ENCODE data around the gene CD24.
"Not testable (repeated sequence)": the region's sequence is repeated elsewhere in the genome, so short reads cannot be mapped to it uniquely, and the experiment has no call there.

The CD24 gene

GRCh38 chr6:106974336-106974998 is at the start of gene CD24:
Gene CD24, minus strand, starts transcription at chr6:106974729. Its CDS starts 83 bp downstream, at chr6:106974646.
- Mint-ChIP-seq H3K9me3 (no peaks in the 10 kb centered on the region), H3K36me3 (ENCODE audit: low read depth) (no peaks in the 10 kb centered on the region), H3K27me3 (ENCODE audit: low read depth) (peaks cover 68% of the 10 kb centered on the region), H3K4me1 (ENCODE audit: low read depth) (no peaks in the 10 kb centered on the region), H3K27ac (no peak within 1 kb of the TSS), H3K4me3 (peak within 1 kb of the TSS; percentile 29)

GRCh38 chr6:107021446-107022185 is 47.1 kb upstream of the CD24 start:
- Mint-ChIP-seq H3K4me3 (no peak overlapping the region), H3K36me3 (ENCODE audit: low read depth) (no peaks in the 10 kb centered on the region), H3K27me3 (ENCODE audit: low read depth) (peaks cover 3% of the 10 kb centered on the region), H3K9me3 (no peaks in the 10 kb centered on the region), H3K4me1 (ENCODE audit: low read depth) (no peaks in the 10 kb centered on the region), H3K27ac (no peak overlapping the region)

DNA sequence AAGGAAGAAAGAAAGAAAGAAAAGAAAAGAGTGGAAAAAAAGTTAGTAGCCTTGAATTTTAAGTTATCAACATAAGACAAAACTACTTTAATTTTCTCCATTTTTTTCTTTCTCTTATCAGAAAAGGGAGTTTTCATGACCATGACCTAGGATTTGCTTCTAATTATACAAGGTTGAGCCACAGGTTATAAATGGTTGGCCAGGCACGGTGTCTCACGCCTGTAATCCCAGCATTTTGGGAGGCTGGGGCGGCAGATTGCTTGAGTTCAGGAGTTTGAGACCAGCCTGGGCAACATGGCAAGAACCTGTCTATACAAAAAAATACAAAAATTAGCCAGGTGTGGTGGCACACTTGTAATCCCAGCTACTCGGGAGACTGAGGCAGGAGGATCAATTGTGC is 45.7 kb upstream of the CD24 start:
- Mint-ChIP-seq H3K4me3 (no peak overlapping the region), H3K36me3 (ENCODE audit: low read depth) (no peaks in the 10 kb centered on the region), H3K9me3 (no peaks in the 10 kb centered on the region), H3K4me1 (ENCODE audit: low read depth) (no peaks in the 10 kb centered on the region), H3K27me3 (ENCODE audit: low read depth) (peaks cover 9% of the 10 kb centered on the region), H3K27ac (no peak overlapping the region)

GRCh38 chr6:107019628-107020027 is 45.1 kb upstream of the CD24 start:
- not testable (repeated sequence) for H3K4me3 Mint-ChIP-seq; H3K27me3 Mint-ChIP-seq (ENCODE audit: low read depth); H3K9me3 Mint-ChIP-seq; H3K36me3 Mint-ChIP-seq (ENCODE audit: low read depth); H3K27ac Mint-ChIP-seq; H3K4me1 Mint-ChIP-seq (ENCODE audit: low read depth)

DNA sequence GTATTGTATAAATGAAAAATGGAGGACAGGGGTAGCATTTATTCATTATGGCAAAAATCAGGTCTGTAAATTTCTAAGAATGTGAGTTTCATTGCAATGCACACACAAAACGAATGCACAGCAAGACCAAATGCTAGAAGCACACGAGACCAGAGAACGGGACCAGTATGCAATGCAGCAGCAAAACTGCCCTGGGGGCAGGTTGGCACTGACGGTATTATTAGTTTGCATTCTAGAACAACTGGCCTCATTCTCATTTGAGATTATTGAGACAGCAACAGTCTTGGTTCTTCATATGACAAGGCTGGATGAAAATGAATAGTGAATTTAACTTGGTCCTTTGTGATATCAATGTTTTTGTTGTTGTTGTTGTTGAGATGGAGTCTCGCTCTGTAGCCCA is 44.5 kb upstream of the CD24 start:
- Mint-ChIP-seq H3K27ac (no peak overlapping the region), H3K4me3 (no peak overlapping the region), H3K27me3 (ENCODE audit: low read depth) (peaks cover 9% of the 10 kb centered on the region), H3K9me3 (no peaks in the 10 kb centered on the region), H3K4me1 (ENCODE audit: low read depth) (no peaks in the 10 kb centered on the region), H3K36me3 (ENCODE audit: low read depth) (no peaks in the 10 kb centered on the region)

GRCh38 chr6:107009499-107009898 is 35.0 kb upstream of the CD24 start:
- no peaks in the 10 kb centered on the region for H3K9me3 Mint-ChIP-seq
- no peak overlapping the region for H3K4me3 Mint-ChIP-seq
- H3K27me3 Mint-ChIP-seq (ENCODE audit: low read depth) = no peaks in the 10 kb centered on the region
- no peaks in the 10 kb centered on the region for H3K36me3 Mint-ChIP-seq (ENCODE audit: low read depth)
- no peaks in the 10 kb centered on the region for H3K4me1 Mint-ChIP-seq (ENCODE audit: low read depth)
- no peak overlapping the region for H3K27ac Mint-ChIP-seq

DNA sequence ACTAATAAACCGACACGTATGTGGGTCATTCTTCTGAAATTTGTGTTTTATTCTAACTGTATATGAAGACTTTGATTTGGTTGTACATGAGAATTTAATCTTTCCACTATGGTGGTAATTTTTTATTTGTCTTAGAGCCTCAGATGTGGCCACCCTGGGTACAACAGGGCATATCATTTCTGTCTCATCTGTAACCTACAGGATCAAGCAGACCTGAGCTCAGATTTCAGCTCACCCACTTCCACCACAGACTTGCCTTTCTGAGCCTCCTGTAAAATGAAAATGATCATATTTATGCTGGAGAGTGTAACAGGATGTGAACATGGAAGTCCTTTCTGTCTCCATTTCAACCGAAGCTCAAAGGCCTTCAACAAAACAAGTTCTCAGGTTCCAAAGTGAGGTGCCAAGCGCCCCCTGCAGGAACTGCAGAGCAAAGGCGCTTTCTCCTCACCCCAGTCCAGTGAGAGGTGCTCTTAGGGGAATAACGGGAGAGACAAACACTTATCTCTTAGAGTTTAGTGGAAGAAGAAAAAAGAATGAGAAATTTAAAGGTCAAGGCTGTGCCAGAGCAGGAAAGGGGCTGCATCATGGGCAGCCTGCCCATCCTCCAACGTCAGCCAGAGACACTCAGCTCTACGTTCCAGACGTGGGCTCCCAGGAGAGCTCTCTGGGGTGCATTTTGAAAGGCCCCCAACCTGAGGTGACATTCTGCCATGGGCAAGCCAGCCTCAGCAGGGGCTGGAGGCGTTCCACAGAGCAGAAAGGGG is 23.0 kb upstream of the CD24 start:
- peaks cover 3% of the 10 kb centered on the region for H3K4me1 Mint-ChIP-seq (ENCODE audit: low read depth)
- H3K9me3 Mint-ChIP-seq = no peaks in the 10 kb centered on the region
- H3K36me3 Mint-ChIP-seq (ENCODE audit: low read depth) = no peaks in the 10 kb centered on the region
- H3K27ac Mint-ChIP-seq = no peak overlapping the region
- H3K27me3 Mint-ChIP-seq (ENCODE audit: low read depth) = no peaks in the 10 kb centered on the region
- no peak overlapping the region for H3K4me3 Mint-ChIP-seq

DNA sequence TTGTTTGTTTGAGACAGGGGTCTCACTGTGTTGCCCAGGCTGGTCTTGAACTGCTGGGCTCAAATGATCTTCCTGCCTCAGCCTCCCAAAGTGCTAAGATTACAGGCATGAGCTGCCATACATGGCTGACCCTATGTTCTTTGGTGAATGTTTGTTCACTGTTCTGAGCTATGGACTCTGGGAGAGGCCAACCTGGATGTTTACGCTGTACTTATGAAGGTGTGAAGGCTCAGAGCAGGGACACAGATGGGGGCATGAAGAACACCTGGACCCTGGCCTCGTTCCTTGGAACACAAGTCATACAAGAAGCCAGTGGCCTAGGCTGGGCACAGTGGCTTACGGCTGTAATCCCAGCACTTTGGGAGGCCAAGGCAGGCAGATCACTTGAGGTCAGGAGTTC is 21.1 kb upstream of the CD24 start:
- H3K9me3 Mint-ChIP-seq = no peaks in the 10 kb centered on the region
- H3K27me3 Mint-ChIP-seq (ENCODE audit: low read depth) = no peaks in the 10 kb centered on the region
- H3K4me1 Mint-ChIP-seq (ENCODE audit: low read depth) = peaks cover 3% of the 10 kb centered on the region
- no peak overlapping the region for H3K4me3 Mint-ChIP-seq
- H3K27ac Mint-ChIP-seq = no peak overlapping the region
- no peaks in the 10 kb centered on the region for H3K36me3 Mint-ChIP-seq (ENCODE audit: low read depth)

DNA sequence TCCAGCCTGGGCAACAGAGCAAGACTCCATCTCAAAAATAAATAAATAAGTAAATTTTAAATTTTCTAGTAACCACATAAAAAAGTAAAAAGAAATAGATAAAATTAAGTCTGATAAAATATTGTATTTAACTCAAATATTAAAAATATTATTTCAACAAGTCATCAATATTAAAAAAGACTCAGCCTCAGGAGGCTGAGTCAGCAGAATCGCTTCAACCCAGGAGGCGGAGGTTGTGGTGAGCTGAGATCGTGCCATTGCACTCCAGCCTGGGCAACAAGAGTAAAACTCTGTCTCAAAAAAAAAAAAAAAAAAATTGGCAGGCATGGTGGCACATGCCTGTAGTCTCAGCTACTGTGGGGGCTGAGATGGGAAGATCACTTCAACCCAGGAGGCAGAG is 15.2 kb upstream of the CD24 start:
- not testable (repeated sequence) for H3K4me3 Mint-ChIP-seq; H3K27ac Mint-ChIP-seq; H3K9me3 Mint-ChIP-seq; H3K4me1 Mint-ChIP-seq (ENCODE audit: low read depth); H3K27me3 Mint-ChIP-seq (ENCODE audit: low read depth); H3K36me3 Mint-ChIP-seq (ENCODE audit: low read depth)

DNA sequence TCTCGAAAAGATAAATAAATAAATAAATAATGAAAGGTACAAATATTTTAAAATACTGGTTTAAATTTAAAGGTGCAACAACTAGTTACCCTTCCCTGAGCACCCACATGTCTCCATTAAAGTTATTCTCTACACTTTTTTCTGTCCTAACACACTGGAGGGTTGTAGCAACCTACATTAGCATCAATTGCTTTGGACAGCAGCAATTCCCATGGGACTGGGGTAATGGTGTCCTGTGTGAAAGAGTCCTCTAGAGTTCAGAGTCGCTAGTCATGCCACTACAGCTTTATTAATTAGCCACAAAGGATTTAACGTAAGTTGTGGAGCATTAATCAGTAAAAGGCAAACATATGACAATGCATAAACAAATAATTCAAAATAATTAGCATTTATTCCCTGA is 14.1 kb upstream of the CD24 start:
- H3K27me3 Mint-ChIP-seq (ENCODE audit: low read depth) = peaks cover 3% of the 10 kb centered on the region
- no peaks in the 10 kb centered on the region for H3K9me3 Mint-ChIP-seq
- H3K27ac Mint-ChIP-seq = no peak overlapping the region
- H3K4me3 Mint-ChIP-seq = no peak overlapping the region
- no peaks in the 10 kb centered on the region for H3K4me1 Mint-ChIP-seq (ENCODE audit: low read depth)
- no peaks in the 10 kb centered on the region for H3K36me3 Mint-ChIP-seq (ENCODE audit: low read depth)

DNA sequence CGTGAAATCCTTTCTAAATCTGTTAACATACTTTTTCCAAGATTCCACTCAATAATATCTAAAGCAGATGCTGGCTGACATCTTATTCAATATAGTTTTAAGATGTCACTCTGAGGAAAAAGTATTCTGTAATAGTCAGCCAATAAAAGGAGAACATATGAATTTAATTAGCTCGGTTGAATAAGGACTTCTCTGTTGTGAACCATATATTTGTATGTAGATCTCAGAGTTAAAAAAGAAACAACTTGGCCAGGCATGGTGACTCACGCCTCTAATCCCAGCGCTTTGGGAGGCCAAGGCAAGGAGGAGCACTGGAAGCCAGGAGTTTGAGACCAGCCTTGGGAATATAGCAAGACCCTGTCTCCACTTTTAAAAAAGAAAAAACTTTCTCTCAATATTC is 7.4 kb upstream of the CD24 start:
- no peak overlapping the region for H3K27ac Mint-ChIP-seq
- H3K36me3 Mint-ChIP-seq (ENCODE audit: low read depth) = no peaks in the 10 kb centered on the region
- peaks cover 2% of the 10 kb centered on the region for H3K4me1 Mint-ChIP-seq (ENCODE audit: low read depth)
- H3K9me3 Mint-ChIP-seq = no peaks in the 10 kb centered on the region
- H3K4me3 Mint-ChIP-seq = no peak overlapping the region
- H3K27me3 Mint-ChIP-seq (ENCODE audit: low read depth) = peaks cover 26% of the 10 kb centered on the region

DNA sequence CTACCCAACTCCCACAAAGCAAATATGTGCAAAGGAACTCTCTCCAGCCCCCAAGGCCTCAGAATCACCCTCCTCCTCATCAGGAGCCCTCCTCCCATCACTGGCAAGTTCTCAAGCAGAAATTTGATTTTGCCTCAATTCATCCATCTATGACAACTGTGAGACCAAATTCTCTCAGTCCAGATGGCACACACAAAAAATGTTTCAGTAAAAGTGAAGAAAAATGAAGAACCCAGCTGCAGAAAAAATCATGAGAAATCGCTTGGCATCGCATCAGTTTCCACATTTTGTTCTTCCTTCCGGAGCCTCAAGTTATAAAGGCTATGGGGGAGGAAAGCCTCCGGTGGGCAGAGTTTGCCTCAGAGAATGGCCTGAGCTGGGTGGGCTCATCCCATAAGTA is 6.4 kb upstream of the CD24 start:
- peaks cover 36% of the 10 kb centered on the region for H3K27me3 Mint-ChIP-seq (ENCODE audit: low read depth)
- no peaks in the 10 kb centered on the region for H3K36me3 Mint-ChIP-seq (ENCODE audit: low read depth)
- H3K27ac Mint-ChIP-seq = no peak overlapping the region
- H3K9me3 Mint-ChIP-seq = no peaks in the 10 kb centered on the region
- no peak overlapping the region for H3K4me3 Mint-ChIP-seq
- H3K4me1 Mint-ChIP-seq (ENCODE audit: low read depth) = peaks cover 2% of the 10 kb centered on the region

GRCh38 chr6:106979435-106979884 is 4.9 kb upstream of the CD24 start:
- no peak overlapping the region for H3K4me3 Mint-ChIP-seq
- H3K36me3 Mint-ChIP-seq (ENCODE audit: low read depth) = no peaks in the 10 kb centered on the region
- no peak overlapping the region for H3K27ac Mint-ChIP-seq
- H3K9me3 Mint-ChIP-seq = no peaks in the 10 kb centered on the region
- H3K27me3 Mint-ChIP-seq (ENCODE audit: low read depth) = peaks cover 40% of the 10 kb centered on the region
- peaks cover 2% of the 10 kb centered on the region for H3K4me1 Mint-ChIP-seq (ENCODE audit: low read depth)

DNA sequence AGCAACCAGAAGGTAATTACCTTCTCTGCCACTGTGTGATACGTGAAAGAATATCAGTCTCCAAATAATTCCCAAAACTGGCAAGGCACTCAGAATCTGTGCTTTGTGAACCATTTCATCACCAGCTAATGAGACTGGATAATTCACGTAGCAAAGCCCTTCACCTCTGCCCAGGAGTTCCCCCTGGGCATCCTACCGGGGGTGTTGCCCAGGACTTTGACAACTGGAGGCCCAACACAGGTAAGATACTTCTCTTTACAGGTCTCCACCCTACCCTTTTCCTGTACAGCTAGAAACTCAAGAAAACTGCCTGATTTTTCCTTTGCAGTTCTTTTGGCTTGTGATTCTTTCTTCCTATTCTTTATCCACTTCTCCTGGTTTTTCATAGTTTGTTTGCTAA is 2.7 kb upstream of the CD24 start:
- peaks cover 2% of the 10 kb centered on the region for H3K4me1 Mint-ChIP-seq (ENCODE audit: low read depth)
- no peak overlapping the region for H3K27ac Mint-ChIP-seq
- peaks cover 55% of the 10 kb centered on the region for H3K27me3 Mint-ChIP-seq (ENCODE audit: low read depth)
- H3K36me3 Mint-ChIP-seq (ENCODE audit: low read depth) = no peaks in the 10 kb centered on the region
- H3K4me3 Mint-ChIP-seq = no peak overlapping the region
- no peaks in the 10 kb centered on the region for H3K9me3 Mint-ChIP-seq

- Mint-ChIP-seq H3K27me3 (ENCODE audit: low read depth) (peaks cover 64% of the 10 kb centered on the region), H3K36me3 (ENCODE audit: low read depth) (no peaks in the 10 kb centered on the region), H3K4me3 (no peak overlapping the region), H3K27ac (no peak overlapping the region), H3K4me1 (ENCODE audit: low read depth) (peaks cover 2% of the 10 kb centered on the region), H3K9me3 (no peaks in the 10 kb centered on the region)
These were observed 1.7 kb upstream of the CD24 start for GRCh38 chr6:106976270-106976669.

Measured in T-helper 1 cell treated with Interleukin-12 subunit alpha and Interleukin-12 subunit beta and Interleukin-4 antibody, amounts not matched to agents 30 μg/mL and 1 μg/mL, for 36 hours (primary cell).